HG02840 (cell line): ENCODE data around the gene SH3BP4.

Source experiments
- ATAC-seq: cut with Tn5 transposase; IDR thresholded peaks from one replicate; pipeline ENCODE4 v1.9.1; 2021; ENCODE audit warnings: mild to moderate bottlenecking, moderate library complexity, moderate number of reproducible peaks; ENCODE audit not compliant: unreplicated experiment, low FRiP score

The SH3BP4 gene, protein sequence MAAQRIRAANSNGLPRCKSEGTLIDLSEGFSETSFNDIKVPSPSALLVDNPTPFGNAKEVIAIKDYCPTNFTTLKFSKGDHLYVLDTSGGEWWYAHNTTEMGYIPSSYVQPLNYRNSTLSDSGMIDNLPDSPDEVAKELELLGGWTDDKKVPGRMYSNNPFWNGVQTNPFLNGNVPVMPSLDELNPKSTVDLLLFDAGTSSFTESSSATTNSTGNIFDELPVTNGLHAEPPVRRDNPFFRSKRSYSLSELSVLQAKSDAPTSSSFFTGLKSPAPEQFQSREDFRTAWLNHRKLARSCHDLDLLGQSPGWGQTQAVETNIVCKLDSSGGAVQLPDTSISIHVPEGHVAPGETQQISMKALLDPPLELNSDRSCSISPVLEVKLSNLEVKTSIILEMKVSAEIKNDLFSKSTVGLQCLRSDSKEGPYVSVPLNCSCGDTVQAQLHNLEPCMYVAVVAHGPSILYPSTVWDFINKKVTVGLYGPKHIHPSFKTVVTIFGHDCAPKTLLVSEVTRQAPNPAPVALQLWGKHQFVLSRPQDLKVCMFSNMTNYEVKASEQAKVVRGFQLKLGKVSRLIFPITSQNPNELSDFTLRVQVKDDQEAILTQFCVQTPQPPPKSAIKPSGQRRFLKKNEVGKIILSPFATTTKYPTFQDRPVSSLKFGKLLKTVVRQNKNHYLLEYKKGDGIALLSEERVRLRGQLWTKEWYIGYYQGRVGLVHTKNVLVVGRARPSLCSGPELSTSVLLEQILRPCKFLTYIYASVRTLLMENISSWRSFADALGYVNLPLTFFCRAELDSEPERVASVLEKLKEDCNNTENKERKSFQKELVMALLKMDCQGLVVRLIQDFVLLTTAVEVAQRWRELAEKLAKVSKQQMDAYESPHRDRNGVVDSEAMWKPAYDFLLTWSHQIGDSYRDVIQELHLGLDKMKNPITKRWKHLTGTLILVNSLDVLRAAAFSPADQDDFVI

DNA sequence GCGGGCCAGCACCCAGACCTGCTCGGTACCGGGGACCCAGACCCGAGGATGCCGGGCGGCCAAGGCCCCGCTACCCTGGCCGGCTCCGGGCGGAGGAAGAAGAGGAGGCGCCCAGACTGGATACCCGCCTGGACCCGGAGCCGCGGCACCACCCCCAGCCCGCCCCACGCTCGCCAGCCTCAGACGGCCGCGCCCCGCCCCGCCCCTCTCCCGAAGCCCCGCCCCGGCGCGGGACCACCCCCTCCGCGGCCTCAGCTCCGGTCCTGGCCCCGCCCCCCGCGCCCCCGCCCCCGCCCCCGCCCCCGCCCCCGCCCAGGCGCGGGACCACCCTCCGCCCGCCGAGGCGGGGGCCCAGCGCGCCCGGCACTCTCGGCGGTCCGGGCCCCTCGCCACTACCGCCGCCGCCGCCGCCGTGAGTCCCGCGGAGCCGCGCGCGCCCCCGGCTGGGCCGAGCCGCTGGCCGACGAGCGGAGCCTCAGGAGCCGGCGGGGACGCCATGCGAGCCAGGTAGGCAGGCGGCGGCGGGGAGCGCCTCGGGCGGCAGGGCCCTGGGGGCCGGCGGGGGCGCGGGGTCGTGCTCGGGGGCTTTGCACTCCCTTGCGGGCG lies at the start of gene SH3BP4:
SH3BP4 (plus strand) TSS at position 354 of the 606 bp plus-strand sequence. CDS start 82,986 bp downstream, outside the sequence.
- no peak for ATAC-seq

DNA sequence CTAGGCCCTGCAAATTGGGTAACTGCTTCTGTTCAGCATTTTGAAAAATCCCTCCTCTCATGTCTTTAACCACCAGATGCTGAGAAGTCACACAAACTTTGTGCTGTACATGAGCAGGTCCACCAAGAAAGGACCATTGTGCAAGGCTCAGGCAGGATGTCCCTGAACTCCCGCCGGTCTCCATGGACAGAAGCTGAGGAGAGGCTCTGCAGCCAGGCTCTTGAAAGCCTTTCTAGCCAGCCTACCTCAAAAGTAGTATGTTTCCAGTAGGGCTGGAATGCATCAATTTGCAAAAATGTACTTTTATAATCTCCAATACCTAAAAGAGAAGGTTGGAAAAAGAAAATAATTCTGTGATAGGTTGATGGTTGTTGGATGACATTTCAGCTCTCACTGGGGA lies 47.0 kb upstream of the SH3BP4 start:
- no peak for ATAC-seq

DNA sequence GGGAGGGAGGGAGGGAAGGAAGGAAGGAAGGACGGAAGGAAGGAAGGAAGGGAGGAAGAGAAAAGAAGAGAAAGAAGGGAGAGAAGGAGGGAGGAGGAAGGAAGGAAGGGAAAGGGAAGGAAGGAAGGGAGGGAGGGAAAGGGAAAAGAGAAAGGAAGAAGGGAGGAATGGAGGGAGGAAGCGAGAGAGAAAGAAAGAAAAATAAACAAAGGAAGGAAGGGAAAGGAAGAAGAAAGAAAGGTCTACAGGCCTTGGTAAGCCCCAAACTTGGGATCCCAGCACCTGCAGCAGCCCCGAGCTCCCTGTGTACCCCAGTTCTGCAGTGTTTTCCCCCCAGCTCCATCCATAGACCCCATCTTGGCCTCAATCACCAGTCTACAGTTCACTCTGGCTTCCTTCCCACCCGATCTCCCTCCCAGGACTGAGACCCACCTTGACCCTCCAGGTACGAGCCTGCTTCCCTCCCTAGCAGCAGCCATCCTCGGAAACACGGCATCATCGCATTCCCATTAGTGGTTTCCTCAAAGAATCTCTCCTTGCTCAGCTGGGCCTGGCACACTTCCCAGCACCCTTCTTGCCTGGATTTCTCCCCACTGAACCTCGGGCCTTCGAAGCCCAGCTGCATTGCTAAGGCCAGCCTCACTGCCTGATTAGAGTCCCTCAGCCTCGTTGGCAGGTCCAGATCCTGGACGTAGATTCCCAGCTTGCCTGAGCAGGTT lies 46.1 kb upstream of the SH3BP4 start:
- ATAC-seq, result no peak

DNA sequence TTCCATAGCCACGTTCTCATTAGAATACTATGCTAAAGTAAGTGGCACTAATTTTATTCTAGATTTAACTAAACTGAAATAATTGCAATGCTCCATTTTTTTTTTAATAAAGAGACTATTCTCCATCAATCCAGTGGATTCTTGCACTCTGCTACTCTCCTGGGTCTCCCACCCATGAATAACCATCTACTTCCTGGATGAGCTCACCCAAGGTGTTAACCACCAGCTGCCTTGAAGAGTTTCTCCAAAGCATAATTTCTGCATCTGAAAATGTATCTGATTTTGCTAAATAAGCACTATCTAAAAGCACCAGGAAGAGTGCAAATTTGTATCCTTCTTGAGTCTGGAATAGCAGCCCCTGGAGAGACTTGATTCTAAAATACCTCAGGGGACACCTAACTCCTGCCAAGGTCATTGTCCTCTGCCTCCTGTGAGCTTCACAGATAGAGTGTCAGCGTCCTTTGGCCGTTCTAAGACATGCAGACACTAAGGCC lies 41.6 kb upstream of the SH3BP4 start:
- no peak for ATAC-seq

DNA sequence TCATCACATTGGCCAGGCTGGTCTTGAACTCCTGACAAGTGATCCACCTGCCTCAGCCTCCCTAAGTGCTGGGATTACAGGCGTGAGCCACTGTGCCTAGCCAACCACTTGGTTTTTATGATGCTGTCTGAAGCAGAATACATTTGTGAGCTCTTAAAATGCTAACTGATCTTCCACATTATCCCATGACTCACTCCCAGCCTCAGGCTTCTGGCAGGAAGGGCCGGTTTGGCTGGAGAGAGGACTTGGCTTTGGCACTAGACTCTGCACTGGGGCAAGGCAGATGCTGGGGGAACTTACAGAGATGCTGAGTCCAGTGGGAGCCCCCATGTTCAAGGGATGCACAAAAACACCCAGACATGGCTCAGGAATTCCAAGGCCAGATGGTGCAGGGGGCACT lies 40.5 kb upstream of the SH3BP4 start:
- no peak for ATAC-seq

DNA sequence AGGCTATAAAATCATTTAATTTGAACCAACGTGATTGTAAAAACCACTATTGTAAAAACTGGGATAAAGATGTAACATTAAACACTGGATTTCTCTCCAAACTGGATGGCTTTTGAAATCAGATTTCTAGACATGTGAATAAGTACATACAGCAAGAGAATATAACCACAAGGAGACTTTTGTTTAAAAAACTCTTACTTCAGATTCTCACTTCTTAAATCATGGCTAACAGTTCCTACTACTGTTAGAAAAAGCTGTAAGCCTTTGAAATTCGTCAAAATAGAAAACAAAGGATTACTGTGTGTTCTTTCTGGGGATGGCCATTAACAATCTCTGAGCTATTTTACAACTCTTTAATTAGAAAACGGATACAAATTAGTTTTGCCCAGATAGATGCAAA lies 39.4 kb upstream of the SH3BP4 start:
- ATAC-seq, result no peak

DNA sequence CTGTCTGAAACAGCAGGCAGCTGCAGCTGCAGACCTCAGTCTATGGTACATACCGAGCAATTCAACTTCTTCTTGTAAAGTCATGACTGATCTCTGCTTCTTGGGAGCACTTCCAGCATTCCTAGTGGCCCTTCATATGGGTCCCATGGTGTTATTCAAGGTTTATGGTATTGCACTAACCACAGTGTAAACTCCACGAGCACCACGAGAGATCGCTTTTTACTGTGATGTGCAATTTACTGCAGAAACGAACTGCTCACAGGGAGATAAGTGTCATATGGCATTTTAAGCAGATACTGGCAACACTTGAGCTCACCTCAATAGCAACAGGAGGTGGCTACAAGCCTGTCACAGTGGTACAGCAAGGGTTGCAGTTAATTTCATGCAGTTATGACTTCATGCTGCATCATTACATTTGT lies 38.6 kb upstream of the SH3BP4 start:
- no peak for ATAC-seq

DNA sequence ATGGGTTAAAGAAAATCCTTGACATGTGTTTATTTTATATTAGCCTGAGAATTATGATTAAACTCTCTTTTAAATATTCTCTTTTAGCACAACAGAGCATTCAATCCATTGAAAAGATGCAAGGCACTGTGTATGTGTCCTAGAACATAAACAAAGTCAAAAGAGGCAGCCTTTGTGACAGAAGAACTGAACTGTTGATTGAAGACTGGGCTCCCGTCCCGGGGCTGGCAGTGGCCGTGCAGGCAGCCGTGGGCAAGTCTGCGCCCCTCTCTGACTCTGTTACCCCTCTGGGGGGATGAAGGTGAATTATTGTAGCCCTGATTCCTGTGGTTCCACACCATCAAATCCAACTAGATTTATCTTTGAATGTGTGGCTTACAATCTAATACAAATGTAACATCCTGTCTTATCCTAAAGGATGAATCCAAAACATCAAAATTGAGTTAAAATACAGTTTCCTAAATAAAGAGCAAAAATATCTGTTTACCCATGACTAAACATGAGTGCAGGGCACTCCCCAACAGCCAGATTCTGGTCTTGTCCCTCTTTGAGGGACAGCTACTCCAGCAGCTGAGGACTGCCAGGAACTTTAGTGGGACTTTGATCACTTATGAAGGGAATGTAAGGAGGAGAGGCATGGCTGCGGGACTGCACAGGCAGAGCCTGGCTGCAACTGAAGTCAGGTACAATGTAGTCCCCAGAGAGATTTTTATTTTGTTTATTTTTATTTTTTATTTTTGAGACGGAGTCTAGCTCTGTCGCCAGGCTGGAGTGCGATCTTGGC lies 37.3 kb upstream of the SH3BP4 start:
- ATAC-seq, result no peak

DNA sequence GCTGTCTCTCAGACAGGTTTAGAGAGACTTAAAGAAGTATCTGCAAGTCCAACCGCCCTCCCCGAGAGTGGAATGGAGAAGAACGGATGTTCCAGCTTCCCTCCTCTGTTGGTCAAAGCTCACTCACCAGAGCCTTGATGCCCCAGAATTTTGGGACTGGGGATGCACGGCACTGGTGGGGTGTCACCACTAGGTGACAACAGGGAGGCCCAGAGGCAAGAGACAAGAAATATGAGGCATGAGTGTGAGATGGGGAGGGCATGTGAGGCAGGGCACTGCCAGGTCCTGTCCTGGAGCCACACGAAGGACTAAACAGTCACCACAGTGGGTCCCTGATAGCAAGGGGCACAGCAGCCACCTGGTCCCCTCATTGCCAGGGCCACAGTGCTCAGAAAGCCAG lies 35.1 kb upstream of the SH3BP4 start:
- ATAC-seq, result no peak

DNA sequence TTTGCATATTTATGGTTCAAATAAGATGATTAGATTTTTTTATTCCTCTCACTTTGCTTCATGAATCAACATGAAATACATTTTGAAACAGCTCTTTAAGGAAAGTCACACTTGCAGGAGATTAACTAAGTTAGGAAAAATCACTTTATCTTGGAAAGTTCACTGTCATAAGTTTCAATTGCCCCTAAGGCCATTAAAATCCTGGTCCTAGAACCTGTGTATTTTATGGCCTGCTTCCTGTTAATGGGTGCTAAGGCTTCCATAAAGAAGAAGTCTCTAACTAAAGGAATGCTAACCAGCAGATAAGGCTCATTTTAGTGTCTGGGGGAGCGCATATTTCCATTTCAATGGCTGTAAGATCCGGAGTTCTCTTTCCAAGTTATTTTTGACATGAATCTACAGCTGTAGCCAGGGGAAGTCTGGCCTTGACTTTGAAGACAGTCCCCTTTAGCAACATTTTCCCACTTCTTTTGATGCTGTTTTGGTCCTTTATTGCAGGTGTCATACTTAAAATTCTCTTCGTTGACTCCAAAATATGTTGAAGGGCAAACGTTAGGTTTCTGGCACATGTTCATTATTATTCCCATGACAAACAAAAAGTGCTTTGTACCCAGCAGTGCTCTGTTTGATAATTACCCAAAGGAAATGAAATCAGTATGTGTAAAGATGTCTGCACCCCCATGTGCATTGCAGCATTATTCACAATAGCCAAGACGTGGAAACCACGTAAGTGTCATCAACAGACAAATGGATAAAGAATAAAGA lies 34.4 kb upstream of the SH3BP4 start:
- no peak for ATAC-seq

DNA sequence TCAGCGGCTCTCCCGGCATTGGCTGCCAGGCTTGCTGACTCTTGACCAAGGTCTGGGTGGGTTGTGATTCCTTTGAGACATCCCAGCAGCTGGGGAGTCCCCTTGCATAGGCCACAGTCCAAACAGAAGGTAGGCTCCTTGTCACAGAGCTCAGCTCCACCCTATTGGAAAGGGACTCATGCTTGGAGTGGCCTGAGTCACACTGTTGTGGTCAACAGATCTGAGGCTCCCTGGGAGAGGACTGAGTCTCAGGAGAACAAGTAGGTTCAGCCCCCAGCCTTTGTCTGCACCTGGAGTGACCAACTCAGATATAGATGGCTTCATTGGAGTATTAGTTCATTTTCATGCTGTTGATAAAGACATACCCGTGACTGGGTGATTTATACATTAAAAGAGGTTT lies 32.1 kb upstream of the SH3BP4 start:
- ATAC-seq, result no peak

DNA sequence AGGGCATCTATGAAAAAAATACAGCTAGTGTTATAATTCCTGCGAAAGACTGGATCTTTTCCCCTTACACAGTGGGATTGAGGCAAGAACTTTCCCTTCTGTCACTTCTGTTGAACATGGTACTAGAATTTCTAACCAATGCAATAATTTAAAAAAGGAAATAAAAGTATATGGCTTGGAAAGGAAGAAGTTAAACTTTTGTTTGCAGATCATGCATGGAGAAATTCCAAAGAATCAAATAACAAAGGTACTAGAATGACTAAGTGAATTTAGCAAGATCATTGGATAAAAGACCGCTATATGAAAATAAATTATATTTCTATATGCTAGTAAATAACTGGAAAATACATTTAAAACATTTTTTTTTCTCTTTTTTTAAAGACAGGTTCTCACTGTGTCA lies 31.0 kb upstream of the SH3BP4 start:
- ATAC-seq, result no peak

DNA sequence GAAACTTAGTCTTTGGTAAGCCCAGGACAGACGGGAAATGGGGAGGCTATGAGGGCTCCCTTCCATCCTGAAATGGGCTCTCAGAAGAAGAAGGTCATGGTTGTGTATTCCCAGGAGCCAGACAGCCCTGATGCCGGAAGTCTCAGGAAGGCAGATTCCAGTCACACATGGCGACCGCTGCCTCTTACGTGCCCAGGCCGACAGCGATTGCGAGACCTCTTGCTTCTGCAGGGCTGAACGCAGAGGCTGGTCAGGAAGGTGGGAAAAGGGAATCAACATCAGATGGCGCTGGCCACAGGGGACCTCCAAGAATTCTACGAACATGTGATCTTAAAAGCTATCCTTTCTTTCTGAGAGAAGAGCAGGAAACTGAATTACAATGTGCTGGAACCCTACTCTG lies 22.8 kb upstream of the SH3BP4 start:
- ATAC-seq, result no peak

DNA sequence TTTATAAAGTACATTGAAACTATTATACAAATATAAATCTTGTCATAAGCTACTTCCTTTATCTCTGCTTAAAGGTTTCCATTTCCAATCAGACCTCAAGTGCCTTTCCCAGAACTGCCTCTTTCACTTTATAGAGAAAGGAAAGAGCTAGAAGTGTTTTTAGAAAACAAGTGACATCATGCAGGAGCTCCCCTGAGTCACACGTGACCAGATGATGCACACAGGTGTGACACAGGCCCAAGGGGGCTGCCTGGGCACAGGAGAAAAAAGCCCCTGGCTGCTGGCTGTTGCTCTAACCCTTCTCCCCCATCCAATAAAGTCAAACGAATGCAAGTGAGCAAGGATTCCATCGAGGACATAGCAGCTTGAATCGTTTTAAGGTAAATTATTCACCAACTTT lies 21.4 kb upstream of the SH3BP4 start:
- no peak for ATAC-seq

DNA sequence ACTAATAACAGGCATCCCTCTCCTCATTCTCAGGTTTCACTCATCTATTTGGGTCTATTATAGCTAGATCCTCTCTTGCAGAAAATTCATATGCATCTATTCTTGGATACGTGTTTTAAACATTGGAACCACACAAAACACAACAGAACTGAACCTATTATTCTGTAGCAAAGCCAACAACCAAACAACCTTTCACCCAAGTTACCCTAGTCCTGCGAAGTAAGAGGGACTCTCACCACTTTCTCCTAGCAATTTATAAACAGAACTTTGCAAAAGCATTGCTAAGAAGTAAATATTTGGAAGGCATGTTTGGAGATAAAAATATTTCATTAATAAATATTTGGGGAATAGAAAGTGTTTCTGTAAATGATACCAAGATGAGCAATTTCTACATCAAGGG lies 20.4 kb upstream of the SH3BP4 start:
- no peak for ATAC-seq

DNA sequence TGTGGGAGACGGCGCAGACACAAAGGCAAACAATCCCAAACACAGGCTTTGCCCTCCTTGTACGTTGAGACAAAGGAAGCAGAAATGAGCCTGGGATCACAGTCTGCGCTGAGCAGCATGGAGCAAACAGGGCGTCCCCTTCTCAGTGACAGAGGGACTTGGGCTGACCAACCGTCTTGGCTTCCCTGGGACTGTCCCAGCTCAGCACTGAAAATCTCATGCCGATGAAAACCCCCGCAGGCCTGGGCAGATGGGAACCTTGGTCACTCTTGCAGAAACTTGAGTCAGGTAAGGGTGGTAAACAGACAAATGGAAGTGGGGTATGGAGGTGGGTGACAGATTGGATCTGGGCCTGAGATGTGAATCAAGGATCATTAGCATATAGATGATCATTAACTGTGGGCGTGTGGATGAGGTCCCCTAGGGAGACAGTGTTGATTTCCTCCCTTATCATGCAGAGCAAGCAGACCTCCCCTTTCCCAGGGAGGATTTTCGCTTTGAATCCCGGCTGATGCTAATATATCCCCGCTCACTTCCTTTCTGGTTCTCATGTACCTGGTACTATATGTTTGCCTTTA lies 19.1 kb upstream of the SH3BP4 start:
- ATAC-seq, result no peak

DNA sequence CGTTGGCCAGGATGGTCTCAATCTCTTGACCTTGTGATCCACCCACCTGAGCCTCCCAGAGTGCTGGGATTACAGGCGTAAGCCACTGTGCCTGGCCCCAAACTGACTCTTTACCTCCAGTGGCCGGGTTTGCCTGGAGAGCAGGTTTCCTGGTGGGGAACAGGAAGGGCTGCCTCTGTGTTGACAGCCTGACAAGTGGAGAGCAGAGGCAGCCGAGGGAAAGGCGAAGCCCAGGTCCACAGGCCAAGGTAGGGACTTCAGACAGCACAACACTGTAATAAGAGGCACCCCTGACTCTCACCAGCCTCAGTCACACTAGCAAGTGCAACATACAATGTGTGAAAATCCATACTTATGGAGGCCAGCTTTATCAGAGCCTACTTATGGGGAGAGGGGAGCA lies 16.5 kb upstream of the SH3BP4 start:
- no peak for ATAC-seq

DNA sequence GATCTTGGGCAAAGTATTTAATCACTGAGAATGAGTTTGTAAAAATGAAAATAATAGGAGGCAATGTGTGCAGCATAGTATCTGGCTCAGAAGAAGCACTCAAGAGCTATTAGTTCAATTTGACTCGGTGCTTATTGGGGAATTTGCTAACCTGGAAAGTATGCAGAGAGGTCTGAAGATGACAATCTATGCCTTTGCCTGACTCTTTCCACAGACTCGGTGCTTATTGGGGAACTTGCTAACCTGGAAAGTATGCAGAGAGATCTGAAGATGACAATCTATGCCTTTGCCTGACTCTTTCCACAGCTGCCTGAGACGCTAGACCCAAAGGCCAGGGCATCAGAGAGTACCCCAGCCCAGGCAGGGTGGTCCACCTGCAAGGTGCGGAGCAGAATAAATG lies 12.2 kb upstream of the SH3BP4 start:
- ATAC-seq, result no peak
